Stimulated activated CD8-positive, alpha-beta memory T cell treated with anti-CD3 and anti-CD28 coated beads, Interleukin-7, amount 100 ng/mL, for 24 hours (primary cell): ENCODE measurements around the gene LRRC38.

Experiments used
- DNase-seq: peaks from one replicate; pipeline ENCODE4 v3.0.0-alpha.2; 2020; ENCODE audit warnings: low read depth

Gene LRRC38

GRCh38 chr1:13517193-13517812, 3.5 kb upstream of the LRRC38 start:
- DNase-seq = no peak

- no peak for DNase-seq
Measured at GRCh38 chr1:13516606-13517005, 2.8 kb upstream of the LRRC38 start.

GRCh38 chr1:13514821-13515220, 1.0 kb upstream of the LRRC38 start:
- no peak for DNase-seq

- DNase-seq = no peak
Measured at GRCh38 chr1:13513063-13513894, 524 bp downstream of the LRRC38 start.

- no peak for DNase-seq
Measured at GRCh38 chr1:13512472-13512871, 1.3 kb downstream of the LRRC38 start.

- DNase-seq = no peak
Measured at GRCh38 chr1:13510499-13510898, 3.3 kb downstream of the LRRC38 start.

GRCh38 chr1:13507075-13507474, 6.7 kb downstream of the LRRC38 start:
- DNase-seq = no peak

GRCh38 chr1:13505020-13505419, 8.8 kb downstream of the LRRC38 start:
- DNase-seq = no peak

- DNase-seq = no peak
Measured at GRCh38 chr1:13500806-13501205, 13.0 kb downstream of the LRRC38 start.

- DNase-seq = no peak
Measured at GRCh38 chr1:13499422-13499821, 14.4 kb downstream of the LRRC38 start.

- no peak for DNase-seq
Measured at GRCh38 chr1:13498553-13498952, 15.2 kb downstream of the LRRC38 start.

GRCh38 chr1:13495186-13495585, 18.6 kb downstream of the LRRC38 start:
- DNase-seq = no peak

- DNase-seq = no peak
Measured at GRCh38 chr1:13494712-13495111, 19.1 kb downstream of the LRRC38 start.

- no peak for DNase-seq
Measured at GRCh38 chr1:13494025-13494424, 19.8 kb downstream of the LRRC38 start.

GRCh38 chr1:13492711-13493110, 21.1 kb downstream of the LRRC38 start:
- DNase-seq = no peak

- no peak for DNase-seq
Measured at GRCh38 chr1:13487957-13488356, 25.8 kb downstream of the LRRC38 start.

GRCh38 chr1:13487143-13487868, 26.5 kb downstream of the LRRC38 start:
- no peak for DNase-seq

GRCh38 chr1:13483946-13484345, 29.9 kb downstream of the LRRC38 start:
- no peak for DNase-seq

GRCh38 chr1:13482600-13482999, 31.2 kb downstream of the LRRC38 start:
- DNase-seq = no peak

- no peak for DNase-seq
Measured at GRCh38 chr1:13479171-13479856, 34.5 kb downstream of the LRRC38 start.

- DNase-seq = no peak
Measured at GRCh38 chr1:13478692-13479091, 35.1 kb downstream of the LRRC38 start.

- DNase-seq = no peak
Measured at GRCh38 chr1:13469343-13469742, 44.5 kb downstream of the LRRC38 start.
